ENCODE measurements around the gene CCNI2.
"Not testable (repeated sequence)": the region's sequence is repeated elsewhere in the genome, so short reads cannot be mapped to it uniquely, and the experiment has no call there.

Gene CCNI2

DNA sequence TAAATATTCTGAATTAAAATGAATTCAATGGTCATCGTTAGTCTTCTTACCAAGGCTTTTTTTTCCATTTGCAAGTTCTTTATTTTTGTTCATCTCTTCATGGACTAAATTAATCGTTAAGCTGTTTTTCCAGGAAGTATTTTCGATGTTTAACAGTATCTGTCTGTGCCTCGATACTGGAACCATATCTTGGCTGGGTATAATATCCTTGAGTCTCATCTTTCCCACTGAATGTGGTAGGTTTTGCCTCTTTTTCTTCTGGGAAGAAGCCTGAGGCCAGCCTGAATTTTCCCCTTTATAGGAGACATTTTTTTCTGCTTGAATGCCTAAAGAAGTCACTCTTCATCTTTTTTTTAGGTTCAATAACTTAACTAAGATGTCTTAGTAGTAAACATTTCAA is 33.8 kb downstream of the CCNI2 start:
- no peak for DNase-seq (ENCODE audit: low read depth in 2 of 2)

DNA sequence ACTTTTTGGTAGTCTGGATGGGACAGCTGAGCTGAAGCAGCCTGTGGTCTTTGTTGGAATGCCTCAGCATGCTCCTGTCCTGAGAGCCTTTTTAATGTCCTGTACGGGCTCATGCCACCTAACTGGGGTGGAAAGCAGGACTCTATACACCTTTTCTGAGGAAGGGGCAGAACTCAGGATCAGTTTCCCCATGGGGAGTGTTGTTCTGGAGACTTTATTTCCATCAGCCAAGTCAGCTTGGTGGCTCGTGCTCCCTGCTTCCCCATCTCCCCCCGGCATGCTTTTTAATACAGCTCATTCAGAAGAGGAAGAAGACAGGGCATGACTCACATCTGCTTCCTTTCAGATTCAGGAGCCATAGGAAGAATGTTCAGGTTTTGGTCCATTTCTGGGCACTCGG is 34.9 kb downstream of the CCNI2 start:
- no peak for DNase-seq (ENCODE audit: low read depth in 2 of 2)

DNA sequence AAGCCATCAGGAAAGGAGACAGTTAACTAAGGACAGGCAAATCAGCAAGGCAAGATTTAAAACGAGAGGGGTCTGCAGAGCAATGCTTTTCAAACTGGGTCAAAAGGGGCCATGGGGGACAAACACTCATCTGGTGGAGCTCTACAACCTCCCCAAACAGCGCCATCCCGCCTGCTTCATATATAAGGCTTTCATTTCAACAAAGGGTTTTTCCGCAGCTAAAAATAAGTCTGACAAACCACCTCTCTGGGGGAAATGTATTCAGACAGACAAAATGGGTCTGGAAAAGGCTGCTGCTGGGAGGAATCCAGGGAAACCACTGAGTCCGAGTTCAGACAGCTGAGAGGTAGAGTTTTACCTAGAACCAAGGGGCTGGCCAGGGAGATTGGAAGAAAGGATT is 38.1 kb downstream of the CCNI2 start:
- DNase-seq (ENCODE audit: low read depth in 2 of 2): no peak

DNA sequence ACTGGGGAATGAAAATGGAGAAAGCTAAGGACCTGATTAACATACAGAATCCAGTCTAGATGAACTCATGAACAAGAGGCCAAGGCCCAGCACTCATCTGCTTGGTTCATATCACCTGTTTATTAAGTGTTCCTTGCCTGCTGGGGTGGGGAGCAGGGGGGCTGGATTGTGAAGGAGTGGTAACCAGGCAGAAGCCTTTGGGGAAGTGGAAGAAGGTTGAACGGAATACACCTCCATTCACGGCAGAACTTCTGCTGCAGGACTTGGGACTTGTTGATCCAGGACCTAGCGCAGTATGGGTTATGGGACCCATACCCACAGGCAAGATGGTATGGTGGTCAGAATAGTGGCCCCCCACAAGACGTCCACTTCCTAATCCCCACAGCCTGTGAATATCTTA is 38.6 kb downstream of the CCNI2 start:
- no peak for DNase-seq (ENCODE audit: low read depth in 2 of 2)

DNA sequence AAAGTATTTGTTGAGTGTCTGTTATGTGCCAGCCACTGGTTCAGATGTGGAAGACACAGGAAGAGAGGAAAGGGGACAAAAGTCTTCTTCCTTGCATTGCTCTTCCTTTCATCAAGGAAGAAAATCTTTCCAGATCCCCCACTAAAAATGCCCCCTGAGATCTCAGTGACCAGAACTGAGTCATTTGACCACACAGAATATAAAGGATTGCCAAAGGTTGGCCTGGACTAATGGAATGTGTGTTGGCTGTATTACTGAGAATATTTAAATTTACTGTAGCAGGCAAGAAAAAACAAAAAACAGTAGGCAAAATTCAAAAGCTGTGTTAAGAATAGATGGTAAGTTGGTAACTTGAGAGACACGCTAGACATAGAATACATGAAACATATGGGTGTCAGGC is 39.9 kb downstream of the CCNI2 start:
- no peak for DNase-seq (ENCODE audit: low read depth in 2 of 2)

DNA sequence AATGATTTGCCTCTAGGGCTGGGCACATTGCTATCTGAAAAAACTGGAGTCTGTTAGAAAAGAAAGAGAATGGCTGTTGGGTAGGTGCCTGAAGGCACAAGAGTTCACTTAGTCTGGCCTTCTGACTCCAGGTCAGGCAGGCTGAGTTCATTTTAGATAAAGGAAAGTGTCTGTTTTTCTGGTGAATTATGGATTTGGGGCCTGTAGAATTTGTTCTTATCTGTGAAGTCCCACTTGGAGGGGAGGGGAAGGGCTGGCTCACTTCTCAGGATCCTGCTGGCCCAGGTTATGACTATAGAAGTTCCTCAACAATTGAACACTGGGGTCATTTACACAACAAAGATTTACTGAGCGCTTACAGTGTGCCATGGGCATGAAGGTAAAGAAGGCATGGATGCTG is 41.3 kb downstream of the CCNI2 start:
- no peak for DNase-seq (ENCODE audit: low read depth in 2 of 2)

DNA sequence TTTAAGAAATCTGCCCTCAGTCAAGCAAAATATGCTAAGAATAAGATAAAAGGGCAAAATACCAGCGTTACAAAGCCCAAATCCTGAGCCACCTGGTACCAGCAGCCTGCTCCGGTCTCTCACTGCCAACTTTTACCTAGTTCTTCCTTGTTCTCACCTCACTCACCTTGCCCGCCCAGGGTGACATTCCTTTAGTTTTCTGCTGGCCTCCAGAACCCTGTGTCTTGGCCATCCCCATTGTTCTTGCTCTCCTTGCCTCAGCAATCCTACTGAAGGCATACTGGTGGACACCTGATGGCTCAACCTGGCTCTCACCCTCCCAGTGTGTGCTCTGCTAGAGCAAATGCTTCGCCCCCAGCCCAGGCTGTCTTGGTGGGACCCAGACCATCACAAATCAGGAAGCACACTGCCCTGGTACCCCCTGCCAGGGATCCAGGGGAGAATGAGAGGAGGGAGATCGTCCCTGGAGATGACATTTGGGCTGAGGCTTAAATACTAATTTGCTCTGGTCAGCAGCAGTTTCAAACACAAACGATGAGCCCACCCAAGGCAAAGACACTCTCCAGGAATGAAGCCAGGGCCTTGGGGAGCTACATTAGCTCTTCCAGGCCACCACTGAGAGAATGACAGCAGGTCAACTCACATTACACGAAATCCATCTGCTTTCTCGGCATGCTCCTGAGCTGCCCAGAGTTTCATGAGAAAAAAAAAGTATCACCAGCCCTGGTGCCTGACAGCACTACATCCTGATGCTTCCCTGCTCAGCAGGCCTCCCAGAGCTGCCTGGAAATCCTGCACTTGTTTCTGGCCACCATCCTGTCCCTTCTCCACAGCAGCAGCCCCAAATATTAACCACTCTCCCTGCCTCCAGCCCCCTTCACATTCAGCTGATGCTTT is 42.0 kb downstream of the CCNI2 start:
- DNase-seq (ENCODE audit: low read depth in 2 of 2): no peak

DNA sequence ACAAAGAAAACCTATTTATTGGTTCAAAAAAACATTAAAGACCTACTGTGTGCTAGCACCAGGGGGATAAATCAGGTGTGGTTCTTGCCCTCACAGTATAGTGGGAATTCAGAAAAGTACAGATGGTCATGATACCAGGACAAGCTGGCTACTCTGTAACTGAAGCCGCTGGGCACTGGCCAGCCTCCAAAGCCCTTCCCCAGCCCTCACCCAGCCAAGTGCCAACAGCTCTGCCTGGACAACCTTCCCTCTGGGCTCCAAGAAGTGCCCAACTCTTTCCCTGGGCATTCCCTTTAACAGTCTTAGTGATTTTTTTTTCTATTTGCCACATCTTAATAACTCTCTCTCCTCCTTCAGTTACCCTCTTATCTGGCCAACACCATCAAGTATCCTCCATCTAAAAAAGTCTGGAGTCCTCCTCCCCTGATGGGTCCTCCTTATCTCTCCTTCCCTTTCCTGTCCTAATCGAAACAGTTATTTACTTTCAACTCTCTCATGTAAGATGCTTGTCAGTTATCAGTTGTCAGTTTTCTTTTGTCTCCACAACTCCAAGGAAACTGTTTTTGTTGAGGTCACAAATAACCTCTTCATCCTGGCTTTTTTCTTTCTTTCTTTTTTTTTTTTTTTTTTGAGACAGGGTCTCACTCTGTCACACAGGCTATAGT is 43.1 kb downstream of the CCNI2 start:
- DNase-seq (ENCODE audit: low read depth in 2 of 2): no peak

DNA sequence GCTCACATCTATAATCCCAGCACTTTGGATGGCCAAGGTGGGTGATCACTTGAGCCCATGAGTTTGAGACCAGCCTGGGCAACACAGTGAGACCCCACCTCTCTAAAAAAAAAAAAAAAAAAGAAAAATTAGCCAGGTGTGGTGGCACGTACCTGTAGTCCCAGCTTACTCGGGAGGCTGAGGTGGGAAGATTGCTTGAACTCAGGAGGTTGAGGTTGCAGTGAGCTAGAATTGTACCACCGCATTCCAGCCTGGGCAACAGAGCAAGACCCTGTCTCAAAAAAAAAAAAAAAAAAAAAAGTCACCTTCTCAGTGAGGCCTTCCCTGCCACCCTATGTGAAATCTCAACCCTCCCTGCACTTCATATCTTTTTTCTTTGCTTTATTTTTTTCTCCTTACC is 43.8 kb downstream of the CCNI2 start:
- no peak for DNase-seq (ENCODE audit: low read depth in 2 of 2)

DNA sequence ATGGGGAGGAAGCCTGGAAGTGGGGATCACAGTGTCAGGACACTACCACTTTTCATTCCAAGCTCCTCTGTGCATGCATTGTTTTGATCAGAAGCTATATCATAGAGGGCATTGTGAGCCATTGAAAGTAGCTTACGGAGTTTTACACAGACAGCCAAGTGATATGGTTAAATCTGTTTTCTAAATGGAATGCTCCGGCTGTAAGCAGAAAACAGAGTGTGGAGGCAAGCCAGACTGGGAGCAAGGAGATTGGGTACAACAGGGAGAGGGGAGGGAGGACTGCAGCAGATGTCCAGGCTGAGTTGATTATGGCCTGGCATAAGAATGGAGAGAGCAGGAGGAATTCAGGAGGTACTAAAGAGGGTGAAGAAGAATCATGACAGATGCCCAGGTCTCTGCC is 50.4 kb downstream of the CCNI2 start:
- no peak for DNase-seq (ENCODE audit: low read depth in 2 of 2)

DNA sequence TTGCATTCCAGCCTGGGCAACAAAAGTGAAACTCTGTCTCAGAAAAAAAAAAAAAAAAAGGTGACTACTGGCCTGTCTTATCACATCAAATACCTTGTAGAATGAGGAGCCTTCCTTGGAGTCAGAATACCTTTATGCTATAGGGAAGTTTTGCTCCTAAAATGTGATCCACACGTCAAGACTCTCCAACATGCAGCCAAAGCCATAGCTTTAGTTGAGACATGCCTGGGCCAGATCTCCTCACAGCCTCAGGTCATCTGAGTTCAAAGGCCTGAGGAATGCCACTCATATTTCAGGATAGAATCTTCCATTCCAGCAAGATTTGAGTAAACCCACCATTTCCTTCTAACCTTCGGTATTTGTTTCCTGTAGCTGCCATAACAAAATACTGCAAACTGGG is 52.2 kb downstream of the CCNI2 start:
- no peak for DNase-seq (ENCODE audit: low read depth in 2 of 2)

DNA sequence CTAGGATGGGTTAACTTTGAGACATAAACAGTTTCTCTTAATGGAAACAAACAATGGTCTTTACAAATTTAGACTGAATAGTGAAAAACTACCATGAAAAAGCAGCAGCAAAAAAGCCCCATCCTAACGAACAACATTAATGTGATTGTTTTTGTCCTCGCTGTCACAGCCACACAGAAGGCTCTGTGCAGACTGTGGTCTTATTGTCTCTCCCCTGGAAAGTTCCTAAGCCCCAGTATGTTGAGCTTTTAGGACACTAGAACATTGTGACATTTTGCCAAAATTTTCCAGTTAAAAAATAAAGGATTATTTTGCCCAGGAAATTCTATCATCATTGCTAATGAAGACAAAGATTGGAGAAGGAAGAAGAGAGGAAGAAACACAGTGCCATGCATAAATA is 53.3 kb downstream of the CCNI2 start:
- no peak for DNase-seq (ENCODE audit: low read depth in 2 of 2)

DNA sequence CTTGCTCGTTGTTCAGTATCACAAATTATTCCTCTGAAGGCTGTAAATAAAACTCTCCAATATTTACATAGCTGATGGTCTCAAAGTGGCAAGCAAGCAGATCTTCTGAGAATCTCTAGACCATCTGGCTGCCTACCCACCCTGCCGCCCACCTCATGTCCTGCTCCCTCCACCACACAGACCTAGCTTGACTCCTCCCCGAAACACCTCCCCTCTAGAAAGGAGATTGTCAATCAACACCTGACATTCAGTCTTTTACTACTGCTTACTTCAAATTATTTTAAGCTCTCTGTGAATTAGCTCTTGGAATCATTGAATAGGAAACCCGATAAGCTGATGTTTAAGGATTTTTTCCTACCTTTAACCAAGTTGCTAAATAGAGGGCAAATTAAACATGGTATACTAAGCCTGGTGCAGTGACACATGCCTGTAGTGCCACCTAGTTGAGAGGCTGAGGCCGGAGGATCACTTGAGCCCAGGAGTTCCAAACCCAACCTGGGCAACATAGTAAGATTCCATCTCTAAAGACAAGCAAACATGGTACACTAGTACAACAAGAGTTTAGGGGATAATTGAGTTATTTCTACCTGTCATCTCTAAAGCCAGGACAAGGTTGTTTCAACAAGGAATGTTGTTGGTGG is 54.9 kb downstream of the CCNI2 start:
- no peak for DNase-seq (ENCODE audit: low read depth in 2 of 2)

DNA sequence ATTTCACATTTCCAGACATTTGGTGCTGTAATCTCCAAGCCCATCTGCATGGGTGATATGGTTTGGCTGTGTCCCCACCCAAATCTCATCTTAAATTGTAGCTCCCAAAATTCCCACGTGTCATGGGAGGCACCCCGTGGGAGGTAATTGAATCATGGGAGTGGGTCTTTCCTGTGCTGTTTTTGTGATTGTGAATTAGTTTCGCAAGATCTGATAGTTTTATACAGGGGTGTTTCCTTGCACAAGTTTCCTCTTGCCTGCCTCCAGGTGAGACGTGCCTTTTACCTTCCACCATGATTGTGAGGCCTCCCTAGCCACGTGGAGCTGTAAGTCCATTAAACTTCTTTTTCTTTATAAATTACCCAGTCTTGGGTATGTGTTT is 55.5 kb downstream of the CCNI2 start:
- not testable (repeated sequence) for DNase-seq (ENCODE audit: low read depth in 2 of 2)
